HG03135 (cell line): Measurements from ENCODE around the gene PCLO.
"Not testable (repeated sequence)": the region's sequence is repeated elsewhere in the genome, so short reads cannot be mapped to it uniquely, and the experiment has no call there.

Experiments
- ATAC-seq: cut with Tn5 transposase; IDR thresholded peaks from one replicate; pipeline ENCODE4 v1.9.1; 2021; ENCODE audit warnings: mild to moderate bottlenecking, moderate library complexity; ENCODE audit not compliant: unreplicated experiment

Gene PCLO

DNA sequence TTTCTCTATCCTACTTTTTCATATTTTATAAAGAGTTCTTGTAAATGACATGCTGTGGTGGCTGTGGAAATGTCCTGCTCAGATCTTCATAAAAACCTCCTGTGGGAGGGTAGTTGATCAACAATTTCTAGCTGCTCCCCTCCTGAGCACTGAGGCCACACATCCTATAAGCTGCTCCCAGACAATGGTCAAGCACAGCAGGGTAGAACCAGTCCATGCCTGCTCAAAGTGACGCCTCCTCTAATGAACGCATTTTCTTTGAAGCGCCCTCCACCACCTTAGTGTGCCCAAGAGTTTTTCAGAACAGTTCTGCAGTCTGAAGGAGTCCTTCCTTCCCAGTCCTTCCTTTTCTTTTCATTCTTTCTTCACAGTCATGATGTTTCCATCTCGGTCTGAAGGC is 420.5 kb downstream of the PCLO start:
- ATAC-seq: no peak

DNA sequence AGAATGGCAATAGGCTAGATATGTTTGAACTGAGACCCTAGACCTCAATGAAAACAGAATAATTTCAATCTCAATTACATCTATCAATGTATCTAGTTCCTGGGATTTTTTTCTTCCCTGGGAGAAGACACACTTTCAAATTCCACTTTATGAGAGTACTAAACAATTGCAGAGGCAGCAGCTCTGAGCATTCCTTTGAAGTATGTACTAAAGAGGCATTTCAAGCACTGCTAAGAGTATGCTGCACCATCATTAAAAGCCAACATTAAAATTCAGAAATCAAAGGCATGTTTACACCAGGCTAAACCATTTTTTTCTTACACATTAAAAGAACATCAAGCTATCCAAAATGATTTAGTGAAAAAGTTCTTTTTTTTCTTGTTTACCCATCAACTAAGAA is 421.2 kb downstream of the PCLO start:
- ATAC-seq: no peak

DNA sequence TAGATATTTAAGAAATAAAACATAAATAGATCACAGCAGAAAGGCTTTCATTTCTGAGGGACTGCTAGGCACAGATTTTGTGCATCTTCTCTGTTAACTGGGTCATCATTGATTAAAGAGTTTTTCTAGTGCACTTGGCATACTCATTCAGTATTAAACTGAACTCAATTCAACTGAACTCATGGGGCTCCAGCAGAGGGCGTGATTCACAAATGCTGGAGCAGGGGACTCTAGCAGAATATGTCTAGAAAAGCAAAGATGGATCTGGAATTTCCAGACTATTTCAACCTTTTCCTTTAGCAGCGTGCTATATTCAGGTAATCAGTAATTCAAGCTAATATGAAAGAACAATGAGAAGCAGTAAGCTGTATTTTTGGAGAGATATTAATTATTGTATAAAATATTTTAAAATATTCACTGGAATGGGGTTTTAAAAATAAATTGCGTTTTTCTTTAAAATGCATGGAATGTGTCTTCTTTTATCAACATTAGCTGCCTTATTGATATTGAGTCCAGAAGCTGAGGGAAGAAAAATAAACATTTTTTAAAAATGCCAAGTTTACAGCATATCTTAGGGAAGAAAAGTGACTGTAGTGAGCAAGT is 422.3 kb downstream of the PCLO start:
- ATAC-seq: no peak

DNA sequence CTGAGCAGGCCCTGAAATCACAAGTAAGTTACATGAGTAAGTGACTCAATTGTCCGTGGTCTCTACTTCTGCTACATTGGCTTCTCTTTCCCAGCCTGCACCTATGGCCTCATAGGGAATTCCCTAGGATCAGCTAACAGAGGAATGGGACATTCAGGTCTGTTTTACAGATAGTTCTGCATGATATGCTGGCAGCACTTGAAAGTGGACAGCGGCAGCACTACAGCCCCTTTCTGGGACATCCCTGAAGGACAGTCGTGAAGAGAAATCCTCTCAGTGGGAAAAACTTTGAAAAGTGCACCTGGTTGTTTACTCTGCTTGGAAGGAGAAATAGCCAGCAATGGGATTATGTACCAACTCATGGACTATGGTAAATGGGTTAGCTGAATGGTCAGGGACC is 426.1 kb downstream of the PCLO start:
- ATAC-seq: no peak

DNA sequence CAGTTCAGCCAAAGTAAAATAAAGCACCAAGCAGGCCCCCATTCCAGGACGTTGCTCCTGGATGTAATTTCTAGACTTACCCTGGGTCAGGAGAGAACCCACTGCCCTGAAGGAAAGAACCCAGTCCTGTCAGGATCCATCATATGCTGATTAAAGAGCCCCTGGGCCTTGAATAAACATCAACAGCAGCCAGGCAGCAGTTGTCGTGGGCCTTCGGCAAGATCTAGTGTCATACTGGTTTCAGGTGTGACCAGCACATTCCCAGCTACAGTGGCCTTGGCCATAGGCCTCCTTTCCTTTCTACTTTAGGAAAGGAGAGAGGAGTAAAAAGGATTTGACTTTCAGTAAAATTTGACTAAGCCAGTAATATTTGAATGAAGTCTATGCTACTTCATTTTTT is 430.0 kb downstream of the PCLO start:
- ATAC-seq: no peak

DNA sequence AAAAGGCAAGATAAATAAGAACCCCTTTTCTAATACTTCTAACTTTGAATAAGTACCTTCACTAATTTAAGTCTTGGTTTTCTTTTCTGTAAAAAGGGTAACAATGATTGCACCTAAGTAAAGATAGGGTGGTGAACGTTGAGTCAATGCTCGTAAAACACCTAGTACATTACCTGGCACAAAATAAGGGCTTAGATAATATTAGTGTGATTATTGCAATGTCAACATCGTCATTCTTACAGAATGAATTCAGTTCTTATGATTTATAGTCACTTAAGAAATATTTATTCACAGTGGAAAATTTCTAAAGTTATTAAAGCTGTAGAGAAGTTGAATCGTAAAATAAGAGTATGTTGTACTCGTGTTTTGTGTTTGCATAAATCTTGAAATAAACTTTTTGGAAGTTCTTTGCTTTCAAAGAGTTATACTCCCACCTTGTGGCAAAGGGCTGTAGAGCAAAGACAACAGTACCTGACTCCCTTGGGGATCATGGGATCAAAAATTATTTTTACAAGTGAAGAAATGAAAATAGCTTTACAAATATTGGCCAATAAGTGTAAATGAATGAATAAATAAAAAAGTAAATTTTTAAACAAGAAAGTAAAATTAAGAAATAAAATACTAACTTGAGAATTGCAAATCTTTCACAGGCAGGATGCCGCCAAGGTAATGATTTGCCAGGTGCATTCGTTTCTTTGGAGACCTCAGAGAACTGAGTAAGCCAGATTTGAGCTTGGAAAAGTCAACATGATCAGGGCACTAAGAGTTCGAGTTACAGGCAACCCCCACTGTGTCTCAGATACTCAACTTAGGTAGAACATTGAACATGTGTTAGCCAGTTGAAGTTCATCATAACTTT is 433.3 kb downstream of the PCLO start:
- ATAC-seq: no peak

DNA sequence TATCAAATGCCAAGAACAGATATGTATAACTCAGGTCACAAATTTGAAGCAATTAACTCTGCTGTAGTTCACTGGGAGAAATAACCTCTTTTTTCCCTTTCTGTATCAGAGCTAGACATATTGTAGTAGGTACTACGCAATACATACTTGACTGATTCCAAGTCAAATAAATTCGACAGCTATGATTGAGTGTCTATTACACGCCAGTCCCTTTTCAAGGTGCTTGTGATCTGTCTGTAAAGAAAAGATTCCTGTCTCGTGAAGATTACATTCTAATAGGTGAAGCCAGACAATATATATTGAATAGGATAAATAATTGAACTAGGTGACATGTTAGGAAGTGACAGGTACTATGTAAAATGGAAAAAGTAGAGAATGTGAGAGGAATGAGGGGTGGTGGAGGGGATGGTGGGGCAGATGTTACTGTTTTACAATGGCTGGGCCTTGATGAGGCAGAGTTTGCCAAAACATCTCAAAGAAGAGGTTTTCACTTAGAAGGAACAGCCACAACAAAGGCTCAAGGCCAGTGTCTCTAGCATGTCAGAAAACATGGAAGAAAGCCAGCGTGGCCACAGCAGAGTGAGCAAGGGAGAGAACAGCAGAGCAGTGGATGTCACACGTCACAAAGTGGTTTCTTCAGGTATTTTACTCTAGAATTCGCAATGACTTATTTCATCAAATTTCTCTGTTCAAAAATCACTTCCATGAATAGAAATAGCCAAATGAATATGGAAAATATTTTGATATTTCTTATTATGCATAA is 436.5 kb downstream of the PCLO start:
- no peak for ATAC-seq

DNA sequence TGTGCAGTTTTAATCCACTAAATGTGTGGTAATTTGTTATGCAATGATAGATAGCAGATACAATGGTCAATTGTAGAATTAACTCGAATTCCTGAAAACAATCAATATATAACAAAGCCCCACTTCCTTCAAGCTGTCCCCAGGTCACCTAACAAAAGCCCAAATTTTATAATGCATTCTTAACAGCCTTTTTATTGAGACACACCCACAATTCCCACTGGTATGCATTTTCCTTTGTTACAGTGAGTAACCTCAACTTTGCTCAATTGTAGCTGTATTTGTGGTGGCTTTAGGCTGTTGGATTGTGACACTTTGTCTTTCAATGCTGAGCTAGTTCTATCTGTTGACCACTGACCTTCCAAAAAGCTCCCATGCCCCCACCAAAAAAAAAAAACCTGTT is 439.3 kb downstream of the PCLO start:
- ATAC-seq: no peak

DNA sequence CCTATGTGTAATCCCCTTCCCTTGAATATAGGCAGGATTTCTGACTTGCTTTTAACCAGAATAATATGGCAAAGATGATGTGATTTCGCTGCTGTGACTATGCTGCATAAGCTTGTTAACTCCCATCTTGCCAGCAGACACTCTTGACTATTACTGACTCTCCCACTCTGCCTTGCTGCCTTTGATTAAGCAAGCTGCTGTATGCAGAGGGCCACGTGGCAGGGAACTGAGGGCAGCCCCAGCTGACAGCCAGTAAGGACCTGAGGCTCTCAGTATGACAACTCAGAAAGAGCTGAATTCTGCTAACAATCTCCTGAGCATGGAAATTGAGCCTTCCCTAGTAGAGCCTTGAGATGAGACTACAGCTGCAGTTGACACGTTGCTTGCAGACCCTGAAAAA is 439.7 kb downstream of the PCLO start:
- ATAC-seq: no peak

DNA sequence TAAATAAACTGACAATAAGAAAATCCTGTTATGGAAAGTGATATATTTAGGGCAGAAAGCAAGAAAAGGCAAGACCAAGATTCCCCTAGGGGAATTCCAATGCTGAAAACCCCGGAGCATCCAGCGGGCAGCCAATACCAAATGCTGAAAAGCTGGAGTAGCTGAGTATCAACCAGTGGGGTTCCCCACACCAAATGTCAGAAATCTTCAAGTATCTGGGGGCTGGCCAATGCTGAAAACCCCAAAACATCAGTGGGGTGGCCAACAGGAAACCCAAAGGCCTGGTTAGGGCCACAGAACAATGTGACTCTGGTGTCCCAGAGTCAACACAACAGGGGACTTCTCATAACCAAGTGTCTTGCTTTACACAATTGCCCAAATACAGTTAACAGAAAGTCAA is 447.3 kb downstream of the PCLO start:
- no peak for ATAC-seq

DNA sequence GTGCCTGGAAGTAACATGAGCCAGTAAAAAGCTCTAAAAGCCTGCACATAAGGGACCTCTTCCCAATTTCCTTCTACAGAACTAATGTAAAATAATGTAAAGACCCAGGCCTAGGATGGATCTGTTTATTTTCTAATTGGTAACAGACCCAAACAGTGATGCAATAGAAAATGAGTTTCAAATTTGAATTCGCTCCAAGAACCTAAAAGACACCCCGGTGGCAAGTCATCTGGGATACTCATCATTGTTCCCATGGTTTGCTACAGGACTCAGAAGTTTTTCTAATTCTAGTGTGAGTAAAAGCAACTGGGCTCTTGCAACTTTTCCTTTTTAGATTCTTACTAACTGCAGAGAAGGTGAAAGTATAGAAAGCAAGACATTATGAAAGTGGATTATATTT is 447.8 kb downstream of the PCLO start:
- no peak for ATAC-seq

DNA sequence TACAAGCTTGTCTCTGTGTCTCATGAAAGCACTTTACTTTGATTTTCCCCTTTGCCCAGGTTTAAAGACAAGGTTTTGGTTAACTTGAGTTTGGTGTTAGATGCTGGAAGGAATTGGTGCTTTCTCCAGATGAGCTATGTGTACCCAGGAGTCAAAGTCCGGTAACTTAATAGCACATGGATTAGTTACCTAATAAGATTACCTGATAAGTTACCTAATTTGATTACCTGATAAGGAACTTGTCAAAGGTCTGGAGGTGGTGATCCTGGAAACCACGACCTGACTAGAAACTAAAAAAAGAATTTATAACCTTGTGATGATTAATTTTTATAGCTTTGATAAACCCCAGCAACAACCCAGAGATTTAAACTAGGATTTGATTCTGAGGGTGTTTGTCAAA is 449.2 kb downstream of the PCLO start:
- ATAC-seq: no peak

DNA sequence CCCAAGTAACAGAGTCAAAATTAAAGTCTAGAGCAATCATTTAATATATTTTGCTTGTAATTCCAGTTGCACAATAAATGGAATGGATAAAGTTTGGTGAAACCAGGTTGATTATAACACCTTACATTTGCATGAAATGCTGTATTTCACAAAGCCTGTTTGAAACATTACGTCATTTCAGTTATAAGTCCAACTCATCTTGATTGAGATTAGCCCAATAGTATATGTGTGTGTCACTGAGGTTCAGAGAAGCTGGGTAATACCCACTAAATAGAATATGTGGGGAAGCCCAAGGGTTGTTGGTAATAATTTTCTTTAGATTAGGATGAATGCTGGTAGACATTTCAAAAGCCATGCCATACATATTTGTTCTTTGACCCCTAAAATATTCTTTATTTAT is 456.3 kb downstream of the PCLO start:
- ATAC-seq: not testable (repeated sequence)

DNA sequence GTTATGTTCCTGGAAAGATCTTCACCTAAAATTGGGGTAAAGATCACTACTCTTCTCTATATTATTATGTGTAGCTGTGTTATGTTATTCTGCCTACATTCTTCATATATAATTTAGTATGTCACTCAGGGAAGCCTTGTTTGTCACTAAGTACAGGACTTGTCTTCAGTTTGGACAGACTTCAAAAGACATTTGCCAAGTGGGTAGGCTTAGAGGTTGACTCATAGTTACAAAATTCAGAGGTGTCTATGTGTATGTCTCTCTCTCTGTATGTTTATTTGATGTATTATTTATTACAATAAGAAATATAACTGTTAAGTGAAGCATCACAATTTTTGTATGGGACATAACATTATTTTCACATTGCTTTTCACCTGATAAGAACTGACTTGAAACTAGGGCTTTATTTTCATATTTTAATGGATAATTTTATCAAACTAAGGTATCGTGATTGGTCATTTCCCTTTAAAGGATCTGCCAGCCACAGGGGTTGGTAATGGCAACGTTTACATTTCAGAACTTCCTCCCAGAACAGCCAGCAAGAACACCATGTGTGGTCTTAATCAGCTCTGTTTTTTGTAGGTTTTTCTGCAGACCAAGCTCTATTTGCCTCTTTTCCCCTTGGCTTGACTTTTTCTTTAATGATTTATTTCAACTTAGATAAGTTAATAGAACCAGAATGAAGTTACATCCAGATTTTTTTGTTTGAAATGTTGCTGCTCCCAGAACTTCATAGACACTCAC is 457.0 kb downstream of the PCLO start:
- ATAC-seq: no peak

DNA sequence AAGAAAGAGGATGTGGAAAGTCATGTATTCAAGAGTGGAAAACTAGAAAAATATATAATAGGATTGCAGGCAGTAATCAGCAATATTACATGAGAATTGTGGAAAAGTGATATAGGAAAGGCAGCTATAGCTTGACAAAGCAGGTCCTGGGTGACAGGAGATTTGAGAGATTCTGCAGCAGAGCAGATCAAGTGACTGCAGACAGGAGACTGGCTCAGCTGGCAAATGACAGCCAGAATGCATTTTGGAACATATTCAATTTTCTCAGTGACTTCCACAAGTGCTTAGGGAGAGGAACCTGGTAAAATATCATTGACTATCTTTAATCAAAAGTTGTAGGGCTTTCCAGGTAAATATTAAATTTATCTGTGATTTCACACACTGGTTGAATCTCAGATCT is 458.6 kb downstream of the PCLO start:
- no peak for ATAC-seq
